CMK (cell line): ENCODE measurements around the gene SIL1.
"Not testable (repeated sequence)": the region's sequence is repeated elsewhere in the genome, so short reads cannot be mapped to it uniquely, and the experiment has no call there.

ENCODE experiments used
- DNase-seq: peaks from one replicate; pipeline ENCODE4 v3.0.0-alpha.2; 2010; ENCODE audit warnings: low read depth

Gene SIL1

DNA sequence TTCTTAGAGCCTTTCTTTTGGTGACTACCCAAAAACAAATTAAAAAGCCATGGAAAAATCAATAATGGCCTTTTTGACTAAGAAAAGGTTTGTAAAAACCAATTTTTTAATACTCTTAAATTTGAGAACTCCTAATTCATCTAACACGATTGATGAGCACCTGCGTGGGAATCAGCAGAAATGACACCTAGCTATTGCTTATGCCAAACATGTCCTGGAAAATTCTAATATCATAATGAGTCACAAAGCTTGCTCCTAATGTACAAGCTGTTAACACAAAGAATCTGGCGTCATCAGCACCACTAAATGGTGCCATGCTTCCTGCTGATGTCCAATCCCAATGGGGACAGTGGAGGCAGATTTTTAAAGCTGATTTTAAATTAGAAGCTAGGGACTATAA lies 176.8 kb downstream of the SIL1 start:
- DNase-seq: no peak

DNA sequence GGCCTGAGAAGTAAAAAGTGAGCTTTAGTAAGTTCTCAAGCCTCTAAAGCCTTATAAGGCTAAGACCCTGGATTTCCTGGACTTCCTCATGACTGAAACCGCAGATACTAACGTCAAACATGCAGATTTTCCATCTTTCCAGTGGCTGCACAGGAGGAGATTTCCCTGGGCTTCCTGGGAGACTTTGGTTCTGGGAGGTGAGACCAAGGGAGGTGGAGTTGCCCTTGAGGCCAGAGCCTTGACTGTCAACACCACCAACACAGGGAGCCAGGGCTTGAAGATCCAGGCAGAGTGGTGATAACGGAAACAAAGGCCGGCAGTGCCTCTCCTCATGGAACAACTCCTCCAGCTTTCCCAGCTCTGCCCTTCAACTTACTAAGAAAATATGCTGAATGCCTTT lies 178.3 kb downstream of the SIL1 start:
- DNase-seq: no peak

DNA sequence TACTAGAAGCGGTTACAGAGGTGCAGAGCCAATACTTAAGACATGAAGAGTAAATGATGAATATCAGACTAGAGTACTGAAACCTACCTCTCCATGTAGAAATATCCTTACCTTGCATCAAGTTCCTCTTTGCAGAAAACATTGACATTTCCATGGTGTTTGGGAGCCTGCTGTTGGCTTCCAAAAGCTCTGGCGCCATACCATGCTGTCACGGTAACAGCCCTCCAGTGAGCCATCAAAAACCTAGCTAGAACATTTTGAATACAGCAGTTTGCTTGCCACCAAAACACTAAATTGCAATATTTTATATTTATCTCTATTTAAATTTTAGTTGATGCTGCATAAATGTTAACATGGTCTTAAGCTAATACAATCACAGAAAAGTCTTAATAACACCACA lies 179.0 kb downstream of the SIL1 start:
- DNase-seq: no peak

DNA sequence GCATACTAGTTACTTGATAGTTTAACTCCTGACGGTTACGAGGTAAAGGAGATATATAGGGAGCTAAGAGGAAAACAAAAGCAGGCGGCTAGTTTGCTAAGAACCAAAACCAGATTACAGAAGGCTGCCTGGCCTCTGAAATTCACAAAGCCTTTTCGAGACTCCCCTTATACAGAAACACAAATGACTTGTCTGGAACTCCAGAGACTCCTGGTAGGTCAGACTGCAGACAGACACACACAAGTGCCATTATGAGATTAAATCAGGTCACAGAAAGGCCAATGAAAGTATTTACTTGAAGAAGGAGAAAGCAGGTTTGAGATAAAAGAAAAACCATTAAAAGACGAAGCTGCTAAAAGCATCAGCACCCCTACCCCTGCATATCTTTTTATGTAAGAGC lies 180.5 kb downstream of the SIL1 start:
- DNase-seq: no peak

DNA sequence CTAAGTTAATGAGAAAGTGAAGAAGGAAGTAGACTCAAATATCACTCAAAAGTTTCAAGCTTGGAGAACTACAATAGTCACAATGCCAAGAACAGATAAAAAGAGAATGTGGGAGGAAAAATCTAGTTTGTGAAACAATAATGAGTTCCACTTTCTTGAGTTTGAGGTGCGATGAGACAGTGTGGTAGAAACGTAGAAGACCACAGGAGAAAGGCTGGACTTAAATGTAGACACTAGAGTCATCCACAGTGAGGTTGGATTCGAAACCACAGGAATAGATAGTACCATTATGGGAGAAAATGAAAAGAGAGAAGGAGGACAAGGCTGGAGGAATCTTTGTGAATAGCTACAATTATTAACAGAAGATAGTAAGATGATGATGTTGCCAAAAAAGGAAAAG lies 182.0 kb downstream of the SIL1 start:
- no peak for DNase-seq

DNA sequence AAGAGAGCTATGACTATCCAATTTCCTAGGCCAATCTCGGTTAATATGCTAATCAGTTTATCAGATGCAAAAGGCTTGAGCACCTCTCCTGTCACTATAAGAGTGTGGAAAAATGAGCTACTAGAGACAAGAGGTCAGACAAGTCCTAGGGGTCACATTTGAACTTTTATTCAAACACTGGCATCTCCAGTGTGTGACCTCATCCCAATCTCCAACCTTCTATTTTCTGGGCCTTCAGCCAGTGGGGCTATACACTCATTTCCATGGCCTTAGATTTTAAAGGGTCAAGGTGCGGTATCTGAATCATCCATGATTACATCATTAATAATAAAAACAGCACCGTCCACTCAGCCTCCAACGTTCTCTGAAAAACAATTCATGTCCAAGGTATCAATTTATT lies 183.4 kb downstream of the SIL1 start:
- DNase-seq: no peak

DNA sequence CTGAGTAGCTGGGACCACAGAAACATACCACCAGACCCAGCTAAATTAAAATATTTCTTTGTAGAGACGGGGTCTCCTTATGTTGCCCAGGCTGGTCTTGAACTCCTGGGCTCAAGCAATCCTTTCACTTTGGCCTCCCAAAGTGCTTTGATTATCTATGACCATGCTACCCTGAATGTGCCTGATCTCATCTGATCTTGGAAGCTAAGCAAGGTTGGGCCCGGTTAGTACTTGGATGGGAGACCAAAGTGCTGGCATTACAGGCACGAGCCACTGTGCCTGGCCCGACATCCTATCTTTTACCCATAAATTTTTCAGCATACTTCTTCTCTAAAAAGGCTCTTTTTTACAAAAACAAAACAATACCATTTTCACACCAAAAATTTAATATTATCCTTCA lies 186.0 kb downstream of the SIL1 start:
- DNase-seq: no peak

DNA sequence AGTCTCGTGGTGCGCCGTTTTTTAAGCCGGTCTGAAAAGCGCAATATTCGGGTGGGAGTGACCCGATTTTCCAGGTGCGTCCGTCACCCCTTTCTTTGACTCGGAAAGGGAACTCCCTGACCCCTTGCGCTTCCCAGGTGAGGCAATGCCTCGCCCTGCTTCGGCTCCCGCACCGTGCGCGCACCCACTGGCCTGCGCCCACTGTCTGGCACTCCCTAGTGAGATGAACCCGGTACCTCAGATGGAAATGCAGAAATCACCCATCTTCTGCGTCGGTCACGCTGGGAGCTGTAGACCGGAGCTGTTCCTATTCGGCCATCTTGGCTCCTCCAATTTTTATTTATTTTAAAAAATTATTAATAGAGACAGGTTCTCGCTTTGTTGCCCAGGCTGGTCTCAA lies 187.0 kb downstream of the SIL1 start:
- not testable (repeated sequence) for DNase-seq

DNA sequence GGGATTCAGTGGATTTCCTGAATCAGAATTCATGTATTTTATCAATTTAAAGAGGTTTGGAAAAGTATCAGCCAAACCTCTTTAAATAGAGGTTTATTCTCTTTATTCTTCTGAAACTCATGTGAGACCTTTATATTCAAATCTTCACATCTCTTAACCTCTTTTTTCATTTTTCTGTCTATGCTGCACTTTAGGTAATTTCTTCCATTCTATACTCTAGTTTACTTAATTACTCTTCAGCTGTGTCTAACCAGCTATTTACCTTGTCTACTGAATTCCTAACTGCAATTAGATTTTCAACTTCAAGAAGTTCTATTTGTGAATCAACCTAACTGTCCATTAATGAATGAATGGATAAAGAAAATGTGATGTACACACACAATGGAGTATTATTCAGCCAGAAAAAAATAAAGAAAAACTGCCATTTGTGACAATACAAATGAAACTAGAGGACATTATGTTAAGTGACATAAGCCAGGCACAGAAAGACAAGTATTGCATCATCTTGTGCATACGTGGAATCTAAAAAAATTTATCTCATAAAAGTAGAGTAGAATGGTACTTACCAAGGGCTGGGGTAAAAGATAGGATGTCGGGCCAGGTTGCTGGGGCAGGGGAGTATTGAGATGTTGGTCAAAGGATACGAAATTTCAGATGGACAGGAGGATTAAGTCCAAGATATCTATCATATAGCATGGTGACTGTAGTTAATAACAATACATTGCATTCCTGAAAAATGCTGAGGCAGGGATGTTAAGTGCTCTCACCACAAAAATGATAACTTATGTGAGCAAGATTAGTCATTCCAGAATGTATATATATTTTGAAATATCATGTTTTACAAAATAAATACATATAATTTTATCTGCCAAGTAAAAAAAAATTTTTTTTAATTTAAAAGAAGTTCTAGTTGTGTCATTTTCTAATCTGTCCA lies 193.5 kb downstream of the SIL1 start:
- DNase-seq: no peak

DNA sequence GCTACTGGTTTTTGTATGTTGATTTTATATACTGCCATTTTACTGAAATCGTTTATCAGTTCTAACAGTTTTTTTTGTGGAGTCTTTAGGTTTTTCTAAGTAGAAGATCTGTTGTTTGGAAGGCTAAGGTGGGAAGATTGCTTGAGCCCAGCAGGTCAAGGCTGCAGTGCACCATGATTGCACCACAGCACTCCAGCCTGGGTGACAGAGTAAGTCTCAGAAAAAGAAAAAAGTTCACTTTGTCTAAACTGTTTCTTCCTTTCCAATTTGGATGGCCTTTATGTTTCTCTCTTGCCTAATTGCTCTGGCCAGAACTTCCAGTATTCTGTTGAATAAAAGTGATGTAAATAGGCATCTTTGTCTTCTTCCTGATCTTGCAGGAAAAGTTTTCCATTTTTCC lies 198.5 kb downstream of the SIL1 start:
- no peak for DNase-seq

DNA sequence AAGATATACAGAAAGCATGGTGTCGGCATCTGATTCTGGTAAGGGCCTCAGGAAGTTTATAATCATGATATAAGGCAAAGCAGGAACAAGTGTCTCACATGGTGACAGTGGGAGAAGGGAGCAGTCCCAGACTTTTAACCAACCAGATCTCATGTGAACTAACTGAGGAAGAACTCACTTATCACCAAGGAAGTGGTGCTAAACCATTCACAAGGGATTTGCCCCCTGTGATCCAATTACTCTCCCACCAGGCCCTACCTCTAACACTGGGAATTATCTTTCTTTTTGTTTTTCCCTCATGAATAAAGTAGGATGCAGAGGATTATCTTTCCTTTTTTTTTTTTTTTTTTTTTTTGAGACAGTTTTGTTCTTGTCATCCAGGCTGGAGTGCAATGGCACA lies 199.6 kb downstream of the SIL1 start:
- DNase-seq: no peak

DNA sequence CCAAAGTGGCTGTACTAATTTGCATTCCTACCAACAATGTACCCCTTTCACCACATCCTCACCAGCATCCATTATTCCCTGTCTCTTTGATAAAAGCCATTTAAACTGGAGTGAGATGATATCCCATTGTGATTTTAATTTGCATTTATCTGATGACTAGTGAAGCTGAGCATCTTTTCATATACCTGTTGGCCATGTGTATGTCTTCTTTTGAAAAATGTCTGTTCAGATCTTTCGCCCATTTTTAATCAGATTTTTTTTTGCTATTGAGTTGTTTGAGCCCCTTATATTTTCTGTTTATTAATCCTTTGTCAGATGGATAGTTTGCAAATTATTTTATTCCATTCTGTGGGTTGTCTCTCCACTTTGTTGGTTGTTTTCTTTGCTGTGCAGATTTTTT lies 202.0 kb downstream of the SIL1 start:
- DNase-seq: no peak

DNA sequence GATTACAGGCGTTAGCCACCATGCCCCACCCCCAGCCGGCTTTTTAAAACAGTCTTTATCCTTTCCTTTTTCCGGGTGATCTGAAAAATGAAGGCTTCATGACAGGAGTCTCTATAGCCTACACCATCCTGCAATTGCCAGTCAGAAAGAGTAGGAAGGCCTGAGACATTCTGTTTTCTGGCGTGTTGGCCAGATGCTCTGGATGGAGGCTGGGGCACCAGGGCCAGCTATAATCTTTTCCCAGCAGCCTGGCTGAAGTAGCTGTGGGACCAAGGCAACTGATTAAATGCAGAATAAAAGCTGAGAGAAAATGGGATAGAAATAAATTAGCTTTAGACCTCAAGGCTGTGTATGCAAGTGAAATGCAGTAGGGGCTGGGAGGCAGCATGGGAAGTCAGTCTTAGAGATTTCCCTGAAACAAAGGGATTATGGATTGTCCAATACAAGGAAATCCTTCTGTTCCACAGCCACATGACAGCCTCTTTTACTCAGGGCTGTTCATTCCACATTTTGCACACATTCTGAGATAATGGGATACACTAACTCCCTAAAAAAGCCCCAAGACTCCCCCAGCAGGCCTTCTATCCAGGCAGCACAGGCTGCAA lies 207.1 kb downstream of the SIL1 start:
- no peak for DNase-seq

DNA sequence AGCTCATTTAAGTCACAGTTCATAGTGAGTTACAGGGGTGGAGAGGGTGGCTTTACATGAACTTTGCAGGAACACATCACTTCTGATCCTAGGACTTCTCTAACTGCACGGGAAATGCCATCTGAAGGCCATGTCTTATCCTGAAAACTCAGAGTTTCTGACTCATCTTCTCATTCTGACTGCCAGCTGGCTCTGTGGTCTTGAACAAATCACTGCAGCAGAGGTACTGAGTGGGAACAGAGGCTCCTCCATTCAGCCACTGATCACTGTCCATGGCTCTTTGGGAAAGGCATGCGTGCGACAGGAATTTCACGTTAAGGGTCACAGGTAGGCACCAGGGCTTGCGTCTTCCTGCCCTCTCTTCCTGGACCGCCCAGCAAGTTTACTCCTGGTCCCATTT lies 208.4 kb downstream of the SIL1 start:
- DNase-seq: no peak

DNA sequence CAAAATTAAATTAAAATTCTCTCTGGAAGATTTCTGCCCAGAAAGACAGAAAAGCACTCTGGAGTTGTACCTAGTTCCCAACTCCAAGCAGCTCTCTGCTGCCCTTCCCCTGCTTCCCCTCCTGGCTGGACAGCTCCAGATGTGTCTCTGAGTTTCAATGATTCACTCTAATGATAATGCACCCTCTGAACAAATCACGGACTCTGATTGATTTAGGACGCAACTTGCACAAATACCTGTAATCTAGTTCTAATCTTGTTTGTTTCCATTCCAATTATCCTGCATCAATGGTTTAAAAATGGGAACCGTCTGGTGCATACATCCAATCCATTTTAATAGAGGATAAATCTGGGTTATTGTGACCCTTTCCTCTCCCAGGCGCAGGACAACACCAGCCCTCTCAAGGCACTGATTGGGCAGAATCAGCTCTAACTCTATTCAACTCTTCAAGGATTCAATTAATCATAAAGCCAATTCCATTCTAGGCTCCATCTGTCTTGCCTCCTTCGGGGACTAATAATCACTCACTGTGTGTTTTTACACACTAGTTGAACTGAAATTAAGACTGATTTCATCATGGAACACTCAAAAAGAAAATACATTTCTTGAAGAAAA lies 211.9 kb downstream of the SIL1 start:
- DNase-seq: no peak

DNA sequence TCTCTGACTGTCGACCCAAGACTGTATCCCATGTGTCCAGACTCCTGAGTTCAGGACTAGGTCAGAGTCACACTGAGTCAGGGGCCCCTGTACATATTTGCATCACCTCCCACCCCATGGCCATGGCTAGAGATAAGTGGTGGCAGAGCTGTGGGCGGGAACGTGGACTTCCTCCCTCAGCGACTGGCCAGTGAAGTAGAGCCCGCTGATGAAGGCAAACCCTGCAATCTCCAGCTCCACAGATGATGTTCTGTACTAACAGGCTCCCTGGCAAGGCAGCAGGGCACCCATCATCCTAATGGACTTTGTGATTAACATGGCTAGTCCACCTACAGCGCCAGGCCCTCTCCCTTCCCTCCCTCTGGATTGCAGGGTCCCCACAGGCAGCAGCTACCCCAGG lies 212.5 kb downstream of the SIL1 start:
- no peak for DNase-seq

DNA sequence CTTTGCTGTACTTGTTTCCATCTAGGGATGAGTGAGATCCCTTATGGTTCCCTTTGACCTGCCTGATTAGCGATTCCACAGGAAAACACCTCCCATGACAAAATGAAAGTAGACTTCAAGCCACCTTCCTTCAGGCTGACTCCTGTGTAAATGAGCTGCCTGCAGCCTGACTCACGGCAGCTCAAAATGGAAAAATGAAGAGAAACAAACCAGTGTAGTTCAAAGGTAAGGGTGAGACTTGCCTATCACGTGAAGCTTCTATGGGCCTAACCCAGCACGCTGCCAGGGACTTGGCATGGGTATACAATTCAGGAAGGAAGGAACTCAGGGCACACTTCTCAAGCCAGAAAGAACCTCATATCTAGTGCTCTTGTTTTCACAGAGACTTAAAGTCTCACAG lies 212.9 kb downstream of the SIL1 start:
- DNase-seq: no peak

DNA sequence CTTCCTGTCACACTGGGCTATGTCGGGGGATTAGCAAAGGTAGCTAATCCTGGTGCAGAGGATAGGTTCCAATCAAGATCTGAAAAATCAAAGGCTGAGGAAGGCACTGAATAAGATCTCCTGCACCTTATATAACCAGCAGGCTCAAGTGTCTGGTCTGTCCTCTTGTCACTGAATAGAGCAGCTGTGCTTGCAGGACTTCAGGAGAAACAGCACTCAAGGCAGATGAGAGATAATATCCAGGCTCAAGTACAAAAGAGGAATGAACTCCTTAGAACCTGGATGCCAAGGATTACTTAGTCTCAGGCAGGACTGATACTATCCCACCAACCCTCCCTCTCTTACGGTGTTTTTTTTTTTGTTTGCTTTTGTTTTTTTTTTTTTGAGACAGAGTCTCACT lies 214.2 kb downstream of the SIL1 start:
- no peak for DNase-seq

DNA sequence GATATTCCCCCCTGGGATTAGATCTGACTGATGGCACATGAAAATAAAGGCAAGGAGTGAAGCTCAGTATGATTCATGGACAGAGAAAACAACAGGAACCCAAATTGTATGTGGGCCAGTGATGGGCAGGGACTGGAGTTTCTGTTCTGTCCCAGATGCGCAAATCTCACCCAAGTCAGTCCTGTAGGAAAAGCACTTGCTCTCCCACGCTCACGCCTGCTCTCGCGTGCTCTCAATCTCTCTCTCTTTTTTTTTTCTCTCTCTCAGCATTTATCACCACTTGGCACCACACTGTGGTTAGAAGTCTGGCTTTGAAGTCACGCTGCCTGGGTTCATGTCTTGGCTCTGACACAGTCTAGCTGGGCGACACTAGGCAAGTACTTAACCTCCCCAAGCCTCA lies 216.6 kb downstream of the SIL1 start:
- DNase-seq: no peak

DNA sequence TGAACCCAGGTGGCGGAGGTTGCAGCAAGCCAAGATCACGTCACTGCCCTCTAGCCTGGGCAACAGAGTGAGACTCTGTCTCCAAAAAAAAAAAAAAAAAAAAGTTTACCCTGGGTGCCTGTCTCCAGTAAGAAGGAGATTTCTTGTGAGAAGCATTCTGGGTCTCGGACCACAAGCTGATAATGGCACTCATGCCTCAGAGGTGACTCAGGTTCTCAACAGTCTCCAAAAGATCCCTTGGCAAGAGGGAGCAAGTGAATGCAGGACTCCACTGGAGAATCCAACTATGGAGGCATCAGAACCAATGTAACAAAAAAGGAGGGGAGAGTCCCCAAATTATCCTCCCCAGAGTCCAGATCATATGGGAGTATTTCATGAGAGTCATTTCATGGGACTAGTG lies 217.0 kb downstream of the SIL1 start:
- DNase-seq: no peak

DNA sequence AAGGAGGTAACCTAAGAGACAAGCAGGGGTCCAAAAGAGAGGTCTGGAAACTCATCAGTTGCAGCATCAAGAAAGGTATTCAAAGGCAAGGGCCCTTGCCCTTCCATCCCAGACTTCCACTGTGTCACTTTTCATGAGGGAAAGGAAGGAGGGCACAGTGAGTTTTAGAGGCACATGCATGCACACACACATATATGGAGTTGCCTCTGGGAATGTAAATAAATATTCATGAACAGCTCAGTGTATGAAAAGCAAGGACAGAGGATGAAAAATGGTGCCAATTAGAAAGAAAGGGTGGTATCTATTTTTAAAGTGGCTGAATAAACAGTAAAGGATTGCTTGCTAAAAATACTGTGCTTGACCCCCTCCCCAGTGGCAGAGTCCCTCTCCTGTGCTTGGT lies 217.7 kb downstream of the SIL1 start:
- DNase-seq: no peak

DNA sequence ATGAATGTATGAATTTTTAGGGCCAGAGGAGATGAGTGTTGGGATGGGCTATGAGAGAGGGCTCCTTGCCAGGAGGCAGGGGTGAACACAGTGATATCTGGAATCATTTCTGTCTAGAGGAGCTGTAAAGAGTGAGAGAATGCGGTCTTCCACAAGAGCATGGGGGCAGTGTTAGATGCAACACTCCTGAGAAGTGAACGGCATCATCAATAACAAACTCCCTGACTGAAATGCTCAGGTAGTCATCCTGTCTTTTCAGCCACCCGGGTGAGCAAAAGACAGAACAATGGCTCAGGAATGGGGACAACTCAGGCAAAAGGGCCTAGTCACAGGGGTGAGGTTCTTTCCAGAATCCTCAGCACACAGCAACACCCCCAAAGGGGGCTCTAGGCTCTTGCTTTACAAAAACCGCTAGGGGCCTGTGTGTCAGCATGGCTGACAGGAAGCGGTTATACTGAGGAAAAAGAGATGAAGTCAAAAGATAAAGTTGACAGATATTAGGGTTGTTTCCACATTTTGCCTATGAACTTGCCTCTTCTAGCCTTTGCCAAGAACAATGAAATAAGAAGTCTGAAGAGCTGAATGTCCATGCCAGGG lies 218.4 kb downstream of the SIL1 start:
- no peak for DNase-seq

DNA sequence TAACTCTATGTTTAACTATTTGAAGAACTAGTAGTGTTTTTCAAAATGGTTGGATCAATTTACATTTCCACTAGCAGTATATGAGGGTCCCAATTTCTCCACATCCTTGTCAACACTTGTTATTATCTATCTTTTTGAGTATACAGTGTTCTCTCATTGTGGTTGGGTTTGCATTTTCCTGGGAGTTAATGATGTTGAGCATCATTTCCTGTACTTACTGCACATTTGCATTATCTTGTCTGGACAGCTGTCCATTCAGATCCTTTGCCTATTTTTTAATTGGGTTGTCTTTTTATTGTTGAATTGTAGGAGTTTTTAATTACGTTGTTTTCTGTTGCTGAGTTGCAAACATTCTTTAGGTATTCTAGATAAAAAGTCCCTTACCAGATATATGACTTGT lies 219.6 kb downstream of the SIL1 start:
- DNase-seq: no peak
